HG02884 (cell line): ENCODE results near the gene TRIM59.

Experiments used
- ATAC-seq: cut with Tn5 transposase; IDR thresholded peaks from one replicate; pipeline ENCODE4 v1.9.1; 2021; ENCODE audit warnings: mild to moderate bottlenecking, moderate library complexity; ENCODE audit not compliant: unreplicated experiment

TRIM59 gene

DNA sequence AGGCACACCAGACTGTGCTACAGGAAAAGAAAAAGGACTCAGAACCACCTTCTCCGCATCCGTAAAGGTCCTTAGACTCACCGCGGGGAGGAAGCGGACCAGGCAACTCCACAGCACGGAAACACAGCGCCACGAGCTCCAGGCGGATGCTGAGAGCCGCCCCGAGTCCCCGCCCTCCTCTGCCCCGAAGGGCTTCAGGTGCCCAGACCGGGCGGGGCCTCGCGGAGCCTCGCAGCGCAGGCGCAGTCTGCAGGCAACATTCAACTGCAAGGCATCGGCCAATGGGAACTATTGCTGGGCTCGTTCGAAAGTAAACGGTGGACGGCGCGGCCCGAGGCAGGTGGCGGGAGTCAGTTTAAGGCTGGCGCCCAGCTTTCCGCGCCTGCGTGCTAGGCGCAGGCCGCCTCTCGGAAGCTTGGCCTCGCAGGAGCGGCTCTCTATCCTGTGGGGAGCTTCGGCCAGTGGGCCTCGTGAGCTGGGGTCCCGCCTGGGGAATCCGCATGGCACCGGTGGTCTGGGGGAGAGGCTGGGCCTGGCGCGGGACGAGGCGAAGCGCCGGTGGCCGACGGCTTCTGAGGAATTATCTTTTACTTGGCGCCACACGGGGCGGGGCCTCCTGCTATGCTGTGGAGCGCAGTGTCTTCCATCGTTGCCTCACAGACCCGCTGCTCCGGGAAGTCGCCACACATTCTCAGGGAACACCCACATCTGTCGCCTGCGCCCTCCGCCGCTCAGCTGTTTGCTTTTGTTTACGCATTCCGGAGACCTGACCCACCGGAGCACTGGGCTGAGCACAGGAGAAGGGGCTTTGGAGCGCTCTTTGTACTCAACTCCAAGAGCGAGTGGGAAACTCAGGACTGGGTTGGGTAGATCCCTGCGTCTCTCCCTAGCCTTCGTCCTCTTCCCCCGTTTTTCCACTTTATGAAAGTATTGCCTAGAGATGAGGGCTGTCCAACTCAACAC, at the start of gene TRIM59:
Gene TRIM59, minus strand, starts transcription at position 151 of the 963 bp plus-strand sequence. CDS start 10,603 bp downstream, outside the sequence.
- ATAC-seq = peak; percentile 93

GRCh38 chr3:160498202-160498601, 48.6 kb upstream of the TRIM59 start:
- no peak for ATAC-seq

DNA sequence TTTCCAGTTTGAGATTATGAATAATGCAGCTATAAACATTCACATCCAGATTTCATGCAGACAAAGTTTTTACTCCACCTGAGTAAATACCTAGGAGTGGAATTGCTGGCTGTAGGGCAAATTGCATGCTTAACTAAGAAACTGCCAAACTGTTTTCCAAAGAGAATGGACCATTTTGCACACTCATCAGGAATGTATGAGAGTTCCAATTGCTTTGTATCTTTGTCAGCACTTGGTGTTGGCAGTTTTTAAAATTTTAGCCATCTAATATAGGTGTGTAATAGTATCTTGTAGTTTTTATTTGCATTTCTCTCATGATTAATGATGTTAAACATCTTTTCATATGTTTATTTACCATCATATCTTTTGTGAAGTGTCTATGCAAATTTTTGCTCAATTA, 40.6 kb upstream of the TRIM59 start:
- no peak for ATAC-seq

DNA sequence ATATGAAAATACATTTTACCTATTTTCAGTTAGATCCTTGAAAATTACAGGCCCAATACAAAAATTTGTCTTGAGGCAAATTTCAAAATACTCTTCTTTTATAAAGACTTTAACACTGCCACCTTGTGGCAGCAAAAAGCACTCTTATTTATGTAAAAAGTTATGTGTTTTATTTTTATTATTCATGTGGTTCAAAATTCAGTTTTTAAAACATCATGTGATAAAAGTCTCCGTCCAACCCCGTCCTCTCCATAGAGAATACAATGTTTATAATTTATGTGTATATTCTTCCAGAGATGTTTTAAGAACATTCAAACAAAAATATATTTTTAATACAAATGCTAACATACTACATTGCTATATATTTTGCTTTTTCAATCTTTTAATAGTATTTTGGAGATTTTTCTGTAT, 36.9 kb upstream of the TRIM59 start:
- ATAC-seq = no peak

- no peak for ATAC-seq
These were observed 33.2 kb upstream of the TRIM59 start for GRCh38 chr3:160482796-160483195.

DNA sequence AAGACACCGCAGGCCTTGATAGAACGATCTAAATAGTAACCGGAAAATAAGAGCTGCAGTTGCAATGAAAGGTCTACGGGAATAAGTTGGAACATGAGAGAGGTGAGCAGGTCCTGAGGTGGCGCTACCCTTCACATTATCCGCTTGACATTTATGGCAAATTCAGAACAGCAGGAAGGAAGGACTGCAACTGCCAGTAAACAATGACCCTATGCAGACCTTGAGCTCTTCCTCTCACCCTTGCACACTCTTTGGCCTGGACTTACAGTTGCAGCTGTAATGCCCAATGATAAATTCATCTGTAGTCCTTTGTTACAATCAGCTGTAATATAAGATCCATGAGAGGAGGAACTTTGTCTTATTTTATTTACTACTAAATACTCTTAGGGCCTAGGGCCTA, 32.3 kb upstream of the TRIM59 start:
- no peak for ATAC-seq

DNA sequence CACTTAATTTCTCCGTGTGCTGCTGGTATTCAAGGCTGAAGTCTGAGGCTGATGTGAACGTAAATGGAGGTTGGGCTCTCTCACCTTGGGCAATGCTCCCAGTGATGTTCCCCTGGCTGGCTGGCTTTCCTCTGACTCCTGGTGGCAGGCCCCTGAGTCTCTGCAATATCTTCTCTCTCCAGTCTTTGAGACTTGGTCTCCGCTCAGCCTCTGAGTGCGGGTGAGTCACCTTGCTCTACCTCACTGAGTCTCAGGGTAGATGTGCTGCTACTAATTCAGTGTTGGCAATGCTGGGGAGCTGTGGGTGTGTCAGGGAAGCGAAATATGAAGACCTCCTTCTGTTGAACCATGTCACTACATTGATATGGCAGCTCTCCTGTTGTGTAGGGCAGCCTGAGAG, 31.3 kb upstream of the TRIM59 start:
- ATAC-seq = no peak

GRCh38 chr3:160479376-160479775, 29.8 kb upstream of the TRIM59 start:
- ATAC-seq = no peak

GRCh38 chr3:160478338-160478737, 28.8 kb upstream of the TRIM59 start:
- ATAC-seq = no peak

DNA sequence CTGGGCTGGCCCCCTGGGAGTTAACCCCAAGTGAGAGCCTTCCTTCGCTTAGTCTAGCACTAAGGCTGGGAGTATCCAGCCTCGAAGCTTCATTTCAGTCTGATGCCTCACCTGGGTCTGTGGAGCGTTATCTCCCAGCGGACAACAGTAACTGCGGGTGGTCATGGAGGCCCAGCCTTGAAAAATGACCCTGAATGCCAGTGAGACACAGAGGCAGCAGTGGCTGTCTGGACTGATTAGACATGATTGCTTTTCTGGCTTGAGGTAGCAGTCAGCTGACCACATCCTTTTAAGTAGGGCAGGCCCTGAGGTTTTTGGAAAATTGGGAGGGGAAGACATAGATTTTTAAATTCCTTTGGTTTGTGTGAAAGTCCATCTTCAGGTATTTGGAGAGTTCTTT, 28.2 kb upstream of the TRIM59 start:
- ATAC-seq = no peak

DNA sequence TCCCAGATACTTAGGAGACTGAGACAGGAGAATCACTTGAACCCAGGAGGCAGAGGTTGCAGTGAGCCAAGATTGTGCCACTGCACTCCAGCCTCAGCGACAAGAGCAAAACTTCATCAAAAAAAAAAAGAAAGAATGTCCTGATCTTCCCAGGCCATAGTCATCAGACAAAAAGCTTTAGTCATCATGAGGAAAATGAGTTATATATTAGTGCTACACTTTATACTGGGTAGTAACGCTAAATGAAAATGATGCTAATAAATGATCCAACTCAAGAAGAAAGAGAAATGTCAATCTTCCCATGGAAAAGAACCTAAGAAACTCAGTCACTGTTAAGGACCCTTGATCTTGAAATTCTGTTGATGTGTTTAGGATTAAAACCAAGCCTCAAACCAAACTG, 26.3 kb upstream of the TRIM59 start:
- no peak for ATAC-seq

DNA sequence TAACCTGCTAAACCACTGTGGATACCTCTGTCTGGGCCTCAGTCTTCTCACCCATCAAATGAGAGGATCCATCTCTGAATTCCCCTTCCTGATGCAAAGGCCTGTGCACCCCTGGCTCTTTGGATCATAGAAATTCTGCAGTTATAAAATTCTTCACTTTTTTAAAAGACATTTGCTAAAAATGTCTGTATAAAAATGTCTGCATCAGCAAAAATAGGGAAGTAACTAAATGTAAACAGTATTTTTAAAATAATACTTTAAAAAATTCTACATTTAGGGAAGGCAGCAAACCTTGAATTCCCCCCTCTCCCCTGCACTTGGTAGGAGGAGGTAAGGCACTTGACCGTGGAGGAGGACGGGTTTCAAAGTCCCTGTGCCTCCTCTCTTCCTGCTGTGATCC, 25.6 kb upstream of the TRIM59 start:
- no peak for ATAC-seq

DNA sequence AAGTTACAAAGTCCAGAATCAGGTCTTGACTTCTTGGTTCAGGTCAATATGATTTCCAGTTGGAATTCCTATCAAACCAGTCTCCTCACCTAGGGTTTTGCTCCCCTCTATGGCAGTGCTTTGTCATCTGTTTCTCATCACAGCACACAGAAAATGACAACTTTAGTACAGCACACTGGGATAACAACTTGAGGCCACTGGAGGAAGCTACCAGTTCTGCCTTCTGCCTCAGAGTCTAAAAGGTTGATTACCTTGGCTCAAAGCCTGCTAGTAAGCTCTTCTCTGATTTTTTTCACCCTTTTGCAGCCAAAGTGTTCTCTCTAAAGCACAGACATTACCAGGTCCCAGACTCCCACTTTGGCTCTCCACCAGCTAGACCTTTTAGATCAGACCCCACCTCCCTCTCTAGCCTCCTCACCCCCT, 24.8 kb upstream of the TRIM59 start:
- ATAC-seq = no peak

GRCh38 chr3:160473978-160474377, 24.4 kb upstream of the TRIM59 start:
- ATAC-seq = no peak

- ATAC-seq = no peak
These were observed 23.6 kb upstream of the TRIM59 start for GRCh38 chr3:160473221-160473620.

- no peak for ATAC-seq
These were observed 22.8 kb upstream of the TRIM59 start for GRCh38 chr3:160472344-160472743.

GRCh38 chr3:160471892-160472291, 22.3 kb upstream of the TRIM59 start:
- ATAC-seq = no peak

- no peak for ATAC-seq
These were observed 20.6 kb upstream of the TRIM59 start for GRCh38 chr3:160470181-160470580.

- no peak for ATAC-seq
These were observed 15.4 kb upstream of the TRIM59 start for GRCh38 chr3:160464971-160465370.

GRCh38 chr3:160464321-160464720, 14.7 kb upstream of the TRIM59 start:
- no peak for ATAC-seq

DNA sequence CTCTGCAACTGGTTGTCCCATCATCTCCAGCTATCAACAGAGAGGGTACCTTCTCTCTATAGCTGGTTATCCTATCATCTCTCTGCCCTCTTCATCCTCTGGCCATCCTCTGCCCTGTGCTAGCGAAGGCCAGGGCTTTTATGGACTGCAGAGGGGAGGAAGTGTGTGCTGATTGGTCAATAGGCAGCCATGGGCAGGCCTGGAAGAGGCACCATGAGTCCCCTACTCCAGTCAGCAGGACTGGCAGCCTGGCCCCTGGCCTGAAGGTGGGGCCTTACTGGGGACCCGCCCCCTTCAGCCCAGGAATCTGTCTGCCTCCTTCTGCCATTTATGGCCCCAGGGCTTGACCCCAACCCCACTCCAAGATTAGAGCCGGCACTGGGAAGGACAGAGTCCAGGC, 10.4 kb upstream of the TRIM59 start:
- ATAC-seq = no peak

- no peak for ATAC-seq
These were observed 9.9 kb upstream of the TRIM59 start for GRCh38 chr3:160459450-160459970.
